ENCODE data around the gene C2orf68. TPM values are rescaled to one million over a fixed set of nuclear protein-coding genes. Genes with fewer than 3 reads are reported as not detected.
A peak's percentile ranks its signal among the peaks of the same experiment; 100 is the strongest.

The C2orf68 gene
- total RNA-seq, 1 donor from 2014 or later: 1.6 TPM

DNA sequence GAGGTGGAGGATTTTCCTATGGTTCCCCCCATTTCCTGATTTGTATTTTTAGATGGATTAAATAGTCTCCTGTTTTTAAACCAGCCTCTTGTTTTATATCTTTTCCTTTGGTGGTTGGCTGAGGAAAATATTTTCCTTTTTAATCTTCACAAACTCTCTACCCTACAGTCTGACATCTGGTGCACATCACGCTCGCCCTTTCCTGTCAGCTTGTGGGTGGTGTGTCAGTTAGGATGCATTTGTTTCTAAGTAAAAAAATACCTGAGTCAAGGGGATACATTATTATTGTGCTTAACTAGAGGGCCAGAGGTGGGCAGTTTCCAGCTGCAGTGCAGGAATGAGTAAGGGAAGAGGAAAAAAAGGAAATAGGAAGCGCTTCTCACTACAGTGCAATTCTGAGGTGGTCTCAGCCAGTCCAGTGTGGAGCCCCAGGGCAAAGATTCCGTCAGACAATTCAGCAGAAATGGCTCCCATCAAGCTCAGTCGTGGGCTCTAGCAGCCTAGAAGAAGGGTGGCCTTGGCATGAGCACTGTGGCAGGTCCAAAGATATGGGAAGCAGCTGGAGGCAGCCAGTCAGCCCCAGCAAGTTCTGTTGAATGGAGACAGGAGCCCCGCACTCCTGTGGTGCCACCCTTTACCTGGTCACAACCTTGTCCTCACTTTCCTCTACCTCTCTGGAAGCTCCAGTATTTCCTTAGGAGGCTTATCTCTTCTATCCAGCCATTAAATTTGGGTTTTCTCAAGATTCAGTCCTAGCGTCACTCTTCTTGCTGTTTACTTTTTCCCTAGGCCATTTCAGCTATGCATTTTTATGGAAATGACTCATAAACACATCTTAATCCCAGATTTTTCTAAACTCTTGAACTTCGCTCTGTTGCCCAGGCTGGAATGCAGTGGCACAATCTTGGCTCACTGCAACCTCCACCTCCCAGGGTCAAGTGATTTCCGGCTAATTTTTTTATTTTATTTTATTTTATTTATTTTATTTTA is 37.6 kb upstream of the C2orf68 start:
- peak overlapping the region; percentile 63 to 64 for H3K27ac ChIP-seq
- H3K36me3 ChIP-seq: peaks cover 60 to 82% of the 10 kb centered on the region in 2 donors
- no peaks in the 10 kb centered on the region for H3K4me1 ChIP-seq
- intact Hi-C loops (cut with DNase I): no loop called here
- no peak overlapping the region for H3K4me3 ChIP-seq
- no peaks in the 10 kb centered on the region for H3K27me3 ChIP-seq
- DNase-seq (ENCODE audit: low spot score in 2 of 2): no peak
- no peaks in the 10 kb centered on the region for H3K9me3 ChIP-seq
- TF ChIP-seq, protein P1, sequence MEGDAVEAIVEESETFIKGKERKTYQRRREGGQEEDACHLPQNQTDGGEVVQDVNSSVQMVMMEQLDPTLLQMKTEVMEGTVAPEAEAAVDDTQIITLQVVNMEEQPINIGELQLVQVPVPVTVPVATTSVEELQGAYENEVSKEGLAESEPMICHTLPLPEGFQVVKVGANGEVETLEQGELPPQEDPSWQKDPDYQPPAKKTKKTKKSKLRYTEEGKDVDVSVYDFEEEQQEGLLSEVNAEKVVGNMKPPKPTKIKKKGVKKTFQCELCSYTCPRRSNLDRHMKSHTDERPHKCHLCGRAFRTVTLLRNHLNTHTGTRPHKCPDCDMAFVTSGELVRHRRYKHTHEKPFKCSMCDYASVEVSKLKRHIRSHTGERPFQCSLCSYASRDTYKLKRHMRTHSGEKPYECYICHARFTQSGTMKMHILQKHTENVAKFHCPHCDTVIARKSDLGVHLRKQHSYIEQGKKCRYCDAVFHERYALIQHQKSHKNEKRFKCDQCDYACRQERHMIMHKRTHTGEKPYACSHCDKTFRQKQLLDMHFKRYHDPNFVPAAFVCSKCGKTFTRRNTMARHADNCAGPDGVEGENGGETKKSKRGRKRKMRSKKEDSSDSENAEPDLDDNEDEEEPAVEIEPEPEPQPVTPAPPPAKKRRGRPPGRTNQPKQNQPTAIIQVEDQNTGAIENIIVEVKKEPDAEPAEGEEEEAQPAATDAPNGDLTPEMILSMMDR (IDR thresholded peaks at IDR 0.05): no peak

DNA sequence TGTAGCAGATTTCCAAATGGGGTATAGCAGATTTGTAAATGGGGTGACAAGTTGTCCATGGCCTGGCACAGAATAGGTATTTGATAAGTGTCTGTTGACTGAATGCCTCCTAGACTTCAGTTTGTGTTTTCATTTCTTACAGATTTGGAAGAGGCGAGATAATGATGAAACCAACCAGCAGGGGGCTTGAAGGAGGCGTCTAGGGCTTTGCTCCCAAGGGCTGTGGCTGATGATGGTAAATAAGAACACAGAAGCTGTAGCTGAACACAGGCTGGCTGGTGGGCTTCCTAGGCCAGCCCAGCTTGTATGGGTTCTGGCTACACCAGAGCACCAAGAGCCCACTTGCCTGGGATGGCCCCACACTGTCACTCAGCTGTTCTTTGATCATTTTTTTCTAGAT is 36.8 kb upstream of the C2orf68 start:
- Histone ChIP-seq H3K36me3 (peaks cover 67 to 91% of the 10 kb centered on the region in 2 donors), H3K27me3 (no peaks in the 10 kb centered on the region), H3K4me3 (no peak overlapping the region), H3K4me1 (no peaks in the 10 kb centered on the region), H3K9me3 (no peaks in the 10 kb centered on the region), H3K27ac (peak overlapping the region; percentile 63 to 64)
- no peak for DNase-seq (ENCODE audit: low spot score in 2 of 2)
- TF ChIP-seq, protein P1 (IDR thresholded peaks at IDR 0.05): peak in 1 of 3 experiments; percentile 6
- intact Hi-C loops (cut with DNase I): no loop called here

DNA sequence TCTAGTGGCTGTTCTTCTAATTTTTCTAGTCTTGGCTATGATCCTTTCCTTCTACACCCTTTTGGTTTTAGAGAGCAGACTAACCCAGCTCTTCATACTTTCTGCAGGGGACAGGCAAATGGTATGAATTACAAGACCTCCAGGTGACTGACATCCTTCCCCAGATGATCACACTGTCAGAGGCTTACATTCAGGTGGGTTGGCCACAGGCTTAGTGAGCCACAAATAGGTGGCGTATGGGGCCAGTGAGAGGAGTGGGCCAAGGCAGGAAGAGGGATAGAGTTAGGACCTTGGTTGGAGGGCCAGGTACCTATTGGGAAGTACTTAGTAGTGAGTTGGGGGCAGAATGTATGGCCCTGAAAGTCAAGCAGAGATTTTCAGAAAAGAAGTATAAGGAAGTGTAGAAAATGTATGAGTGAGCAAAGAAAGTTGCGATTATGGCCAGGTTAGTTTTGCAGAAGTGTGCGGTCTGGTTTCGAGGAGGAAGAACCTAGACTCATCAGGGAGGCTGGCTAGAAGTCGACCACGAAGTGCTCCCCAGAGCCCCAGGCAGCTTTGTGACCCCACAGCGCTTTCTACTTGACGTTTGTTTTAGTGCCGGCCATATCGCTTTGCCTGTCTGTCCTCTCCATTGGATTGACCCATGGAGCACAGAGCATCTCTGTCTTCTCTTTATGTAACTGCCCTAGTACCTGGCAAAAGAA is 36.1 kb upstream of the C2orf68 start:
- no peak for DNase-seq (ENCODE audit: low spot score in 2 of 2)
- no peaks in the 10 kb centered on the region for H3K4me1 ChIP-seq
- TF ChIP-seq, protein P1 (IDR thresholded peaks at IDR 0.05): no peak
- peak overlapping the region; percentile 63 to 64 for H3K27ac ChIP-seq
- no peaks in the 10 kb centered on the region for H3K9me3 ChIP-seq
- intact Hi-C loops (cut with DNase I): no loop called here
- H3K4me3 ChIP-seq: no peak overlapping the region
- H3K36me3 ChIP-seq: peaks cover 74 to 93% of the 10 kb centered on the region in 2 donors
- H3K27me3 ChIP-seq: no peaks in the 10 kb centered on the region

DNA sequence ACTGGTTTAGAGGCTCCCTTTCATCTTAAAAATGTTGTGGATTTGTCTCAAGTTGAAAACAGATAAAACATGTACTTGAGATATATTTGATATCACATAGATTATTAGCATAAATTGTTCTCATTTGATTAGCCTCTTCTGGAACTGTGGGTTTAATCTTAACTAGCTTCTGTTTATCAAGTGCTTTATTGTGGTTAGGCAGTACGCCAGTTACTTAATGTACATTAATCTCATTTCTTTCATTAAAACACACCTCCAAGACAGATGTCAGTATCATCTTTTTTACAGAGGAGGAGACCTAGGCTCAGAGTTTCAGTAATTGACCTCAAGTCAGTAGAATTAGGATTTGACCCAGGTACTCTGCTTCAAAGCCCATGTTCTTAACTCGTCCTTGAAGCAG is 34.3 kb upstream of the C2orf68 start:
- H3K9me3 ChIP-seq: no peaks in the 10 kb centered on the region
- no peak overlapping the region for H3K27ac ChIP-seq
- TF ChIP-seq, protein P1 (IDR thresholded peaks at IDR 0.05): no peak
- intact Hi-C loops (cut with DNase I): no loop called here
- peaks cover 91 to 100% of the 10 kb centered on the region in 2 donors for H3K36me3 ChIP-seq
- H3K4me3 ChIP-seq: no peak overlapping the region
- H3K4me1 ChIP-seq: no peaks in the 10 kb centered on the region
- H3K27me3 ChIP-seq: no peaks in the 10 kb centered on the region
- DNase-seq (ENCODE audit: low spot score in 2 of 2): no peak

DNA sequence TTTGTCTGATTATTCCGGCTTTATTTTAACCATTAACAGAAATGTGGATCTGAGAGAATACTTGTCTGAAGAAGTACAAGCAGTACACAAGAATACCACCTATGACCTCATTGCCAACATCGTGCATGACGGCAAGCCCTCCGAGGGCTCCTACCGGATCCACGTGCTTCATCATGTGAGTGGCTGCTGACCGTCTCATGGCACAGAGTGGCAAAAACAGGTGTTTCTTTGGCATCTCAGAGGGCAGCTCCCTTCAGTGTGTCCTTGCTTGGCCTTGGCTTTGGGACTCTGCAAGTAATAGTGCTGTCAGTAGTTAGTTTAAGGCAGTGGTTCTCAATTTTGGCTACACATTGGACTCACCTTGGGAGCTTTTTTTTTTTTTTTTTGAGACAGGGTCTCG is 33.0 kb upstream of the C2orf68 start:
- H3K27me3 ChIP-seq: no peaks in the 10 kb centered on the region
- H3K4me3 ChIP-seq: no peak overlapping the region
- H3K36me3 ChIP-seq: peaks cover 98 to 100% of the 10 kb centered on the region in 2 donors
- TF ChIP-seq, protein P1 (IDR thresholded peaks at IDR 0.05): no peak
- no peaks in the 10 kb centered on the region for H3K9me3 ChIP-seq
- intact Hi-C loops (cut with DNase I): no loop called here
- no peak overlapping the region for H3K27ac ChIP-seq
- DNase-seq (ENCODE audit: low spot score in 2 of 2): no peak
- H3K4me1 ChIP-seq: no peaks in the 10 kb centered on the region
